Measurements from ENCODE around the gene WSCD1.

Gene WSCD1

GRCh38 chr17:6160911-6161855, 91.0 kb downstream of the WSCD1 start:
- Mint-ChIP-seq H3K4me1 (ENCODE audit: low read depth) (no peaks in the 10 kb centered on the region), H3K4me3 (no peak overlapping the region), H3K9me3 (ENCODE audit: low read depth) (no peaks in the 10 kb centered on the region), H3K27ac (no peak overlapping the region), H3K36me3 (no peaks in the 10 kb centered on the region), H3K27me3 (peaks cover 14% of the 10 kb centered on the region)

- Mint-ChIP-seq H3K27me3 (peaks cover 14% of the 10 kb centered on the region), H3K4me1 (ENCODE audit: low read depth) (no peaks in the 10 kb centered on the region), H3K9me3 (ENCODE audit: low read depth) (no peaks in the 10 kb centered on the region), H3K36me3 (no peaks in the 10 kb centered on the region), H3K4me3 (no peak overlapping the region), H3K27ac (no peak overlapping the region)
Observed at GRCh38 chr17:6162216-6162615, 92.0 kb downstream of the WSCD1 start.

GRCh38 chr17:6162892-6163291, 92.7 kb downstream of the WSCD1 start:
- Mint-ChIP-seq H3K4me3 (no peak overlapping the region), H3K27ac (no peak overlapping the region)

GRCh38 chr17:6163612-6164333, 93.6 kb downstream of the WSCD1 start:
- Mint-ChIP-seq H3K27me3 (peaks cover 12% of the 10 kb centered on the region), H3K9me3 (ENCODE audit: low read depth) (no peaks in the 10 kb centered on the region), H3K4me3 (no peak overlapping the region), H3K36me3 (no peaks in the 10 kb centered on the region), H3K4me1 (ENCODE audit: low read depth) (no peaks in the 10 kb centered on the region), H3K27ac (no peak overlapping the region)

More at GRCh38 chr17:6162892-6163291, 92.7 kb downstream of the WSCD1 start:
- Mint-ChIP-seq H3K27me3 (peaks cover 12% of the 10 kb centered on the region), H3K36me3 (no peaks in the 10 kb centered on the region), H3K9me3 (ENCODE audit: low read depth) (no peaks in the 10 kb centered on the region), H3K4me1 (ENCODE audit: low read depth) (no peaks in the 10 kb centered on the region)

GRCh38 chr17:6164996-6165395, 94.8 kb downstream of the WSCD1 start:
- Mint-ChIP-seq H3K27ac (no peak overlapping the region), H3K4me3 (no peak overlapping the region), H3K27me3 (peaks cover 6% of the 10 kb centered on the region), H3K4me1 (ENCODE audit: low read depth) (no peaks in the 10 kb centered on the region), H3K36me3 (no peaks in the 10 kb centered on the region), H3K9me3 (ENCODE audit: low read depth) (no peaks in the 10 kb centered on the region)

GRCh38 chr17:6165806-6166205, 95.6 kb downstream of the WSCD1 start:
- Mint-ChIP-seq H3K9me3 (ENCODE audit: low read depth) (no peaks in the 10 kb centered on the region), H3K4me1 (ENCODE audit: low read depth) (no peaks in the 10 kb centered on the region), H3K36me3 (no peaks in the 10 kb centered on the region), H3K4me3 (no peak overlapping the region), H3K27ac (no peak overlapping the region), H3K27me3 (peaks cover 3% of the 10 kb centered on the region)

- H3K4me3 Mint-ChIP-seq = no peak overlapping the region
- H3K9me3 Mint-ChIP-seq (ENCODE audit: low read depth) = no peaks in the 10 kb centered on the region
- peaks cover 3% of the 10 kb centered on the region for H3K27me3 Mint-ChIP-seq
- H3K4me1 Mint-ChIP-seq (ENCODE audit: low read depth) = no peaks in the 10 kb centered on the region
- no peak overlapping the region for H3K27ac Mint-ChIP-seq
- H3K36me3 Mint-ChIP-seq = no peaks in the 10 kb centered on the region
Observed at GRCh38 chr17:6166492-6167179, 96.5 kb downstream of the WSCD1 start.

- Mint-ChIP-seq H3K4me3 (no peak overlapping the region), H3K36me3 (no peaks in the 10 kb centered on the region), H3K27ac (no peak overlapping the region), H3K4me1 (ENCODE audit: low read depth) (no peaks in the 10 kb centered on the region), H3K27me3 (peaks cover 8% of the 10 kb centered on the region), H3K9me3 (ENCODE audit: low read depth) (no peaks in the 10 kb centered on the region)
Observed at GRCh38 chr17:6168296-6168695, 98.1 kb downstream of the WSCD1 start.

- no peaks in the 10 kb centered on the region for H3K36me3 Mint-ChIP-seq
- peaks cover 15% of the 10 kb centered on the region for H3K27me3 Mint-ChIP-seq
- H3K27ac Mint-ChIP-seq = no peak overlapping the region
- H3K4me1 Mint-ChIP-seq (ENCODE audit: low read depth) = no peaks in the 10 kb centered on the region
- H3K9me3 Mint-ChIP-seq (ENCODE audit: low read depth) = no peaks in the 10 kb centered on the region
- H3K4me3 Mint-ChIP-seq = no peak overlapping the region
Observed at GRCh38 chr17:6170349-6170748, 100.2 kb downstream of the WSCD1 start.

- Mint-ChIP-seq H3K4me3 (no peak overlapping the region), H3K36me3 (no peaks in the 10 kb centered on the region), H3K27ac (no peak overlapping the region), H3K9me3 (ENCODE audit: low read depth) (no peaks in the 10 kb centered on the region), H3K27me3 (peaks cover 23% of the 10 kb centered on the region), H3K4me1 (ENCODE audit: low read depth) (no peaks in the 10 kb centered on the region)
Observed at GRCh38 chr17:6172642-6173330, 102.6 kb downstream of the WSCD1 start.

- H3K4me1 Mint-ChIP-seq (ENCODE audit: low read depth) = no peaks in the 10 kb centered on the region
- no peak overlapping the region for H3K4me3 Mint-ChIP-seq
- H3K9me3 Mint-ChIP-seq (ENCODE audit: low read depth) = no peaks in the 10 kb centered on the region
- no peaks in the 10 kb centered on the region for H3K36me3 Mint-ChIP-seq
- H3K27ac Mint-ChIP-seq = no peak overlapping the region
- H3K27me3 Mint-ChIP-seq = peaks cover 23% of the 10 kb centered on the region
Observed at GRCh38 chr17:6173653-6174052, 103.5 kb downstream of the WSCD1 start.
